A673 (cell line): ENCODE data around the gene DUSP8.

Experiments used
- CTCF ChIP-seq: fragments of 300-800, 200-600 bp; sonication (generic); conservative IDR thresholded peaks from 2 replicates; pipeline ENCODE4 v1.5.1; 2017; ENCODE audit warnings: low read depth, mild to moderate bottlenecking, antibody characterized with exemption, low read length, moderate library complexity, mixed read lengths
- EZH2 ChIP-seq: fragments of 200-600 bp; sonication (generic); IDR thresholded peaks from 2 replicates; pipeline ENCODE4 v1.6.1; 2017; ENCODE audit warnings: borderline replicate concordance, low read depth, mild to moderate bottlenecking, mixed read lengths, antibody characterized with exemption, low read length; ENCODE audit not compliant: poor library complexity, severe bottlenecking

DNA sequence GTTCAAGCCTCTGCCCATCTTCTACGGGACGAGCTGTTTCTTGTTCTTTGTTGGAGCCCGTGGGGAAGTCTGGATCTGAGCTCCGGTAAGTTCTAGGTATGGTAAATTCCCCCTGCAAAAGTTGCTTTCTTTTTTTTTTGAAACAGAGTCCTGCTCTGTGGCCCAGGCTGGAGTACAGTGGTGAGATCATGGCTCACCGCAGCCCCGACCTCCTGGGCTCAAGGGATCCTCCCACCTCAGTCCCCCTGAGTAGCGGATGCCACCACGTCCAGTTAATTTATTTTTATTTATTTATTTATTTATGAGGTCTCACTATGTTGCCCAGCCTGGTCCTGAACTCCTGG is 50.0 kb downstream of the DUSP8 start:
- no peak for TF ChIP-seq CTCF
- no peak for TF ChIP-seq EZH2
